Panc1 (cell line): ENCODE measurements around the gene MACROD2.

Experiments
- CTCF ChIP-seq: fragments of 450-650 bp; IDR thresholded peaks from 2 replicates; pipeline ENCODE4 v1.5.1; 2017; ENCODE audit warnings: mild to moderate bottlenecking
- POLR2AphosphoS5 ChIP-seq: IDR thresholded peaks from 2 replicates; pipeline ENCODE4 v1.6.1; 2012; ENCODE audit warnings: mild to moderate bottlenecking, low read depth, low read length, moderate library complexity
- REST ChIP-seq, 2 experiments: IDR thresholded peaks; 2 replicates each; pipeline ENCODE4 v1.6.1; 2011 to 2012; ENCODE audit warnings: low read depth in 2 of 2, control low read depth in 1 of 2, low read length in 1 of 2, mild to moderate bottlenecking in 1 of 2, moderate library complexity in 1 of 2; ENCODE audit not compliant: insufficient read depth in 1 of 2
- SIN3A ChIP-seq: IDR thresholded peaks from 2 replicates; pipeline ENCODE4 v1.6.1; 2012; ENCODE audit warnings: low read depth, mild to moderate bottlenecking, low read length, moderate library complexity, borderline replicate concordance; ENCODE audit not compliant: insufficient read depth

GRCh38 chr20:15081261-15081660, 1085.9 kb downstream of the MACROD2 start:
- TF ChIP-seq POLR2AphosphoS5 = no peak
- TF ChIP-seq CTCF = no peak
- no peak for TF ChIP-seq SIN3A
- TF ChIP-seq REST (IDR thresholded peaks at IDR 0.05; ENCODE audit: insufficient read depth in 1 of 2, low read depth in 2 of 2, low read length in 1 of 2) = no peak
